ENCODE results near the gene RTL1. TPM values are rescaled to one million over a fixed set of nuclear protein-coding genes. Genes with fewer than 3 reads are reported as not detected.

Gene RTL1
- total and polyA plus RNA-seq, 2 donors (not counting 3 experiments of a cell fraction or from before 2014, with no cell fraction given): not detected

DNA sequence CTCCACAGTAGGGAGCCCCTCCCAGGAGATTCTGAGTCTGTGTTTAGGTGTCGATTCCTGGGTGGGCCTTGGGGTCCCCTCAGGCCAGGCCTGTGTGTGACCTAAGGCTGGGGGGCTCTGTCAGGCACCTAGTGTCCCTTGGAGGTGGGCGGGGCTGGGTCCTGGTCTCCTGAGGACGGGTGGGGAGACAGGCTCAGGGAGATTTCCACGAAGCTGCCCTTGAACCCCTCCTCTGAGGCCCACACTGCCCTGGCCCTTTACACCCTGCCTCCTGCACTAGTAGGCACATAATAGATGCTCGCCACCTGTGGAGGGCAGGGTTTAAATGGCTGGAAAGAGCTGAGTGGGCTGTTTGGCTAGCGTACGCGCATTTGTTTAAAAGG is 44.7 kb downstream of the RTL1 start:
- ChIA-PET CTCF (no interaction called here), POLR2A (no interaction called here)
- no peak overlapping the region for H2AFZ ChIP-seq (ENCODE audit: low read depth, low read length)
- dilution Hi-C loops (cut with MboI; ENCODE audit: extremely low pct_ligation_motif_present, low sequenced_read_pairs) (no loop called here), intact Hi-C loops (cut with micrococcal nuclease) (no loop called here)
- H3K4me3 ChIP-seq (replicated peaks in 1 of 3; ENCODE audit: insufficient read depth in 1 of 3, low read depth in 1 of 3, low read length in 3 of 3): no peak overlapping the region
- no peak overlapping the region for H3K4me2 ChIP-seq (ENCODE audit: insufficient read depth, low read length)
- no peak overlapping the region for H3K27ac ChIP-seq (ENCODE audit: insufficient read depth, low read depth, low read length)
- BruUV-seq (replicated peaks): no TSS peak
- no peaks in the 10 kb centered on the region for H3K9me1 ChIP-seq (replicated peaks; ENCODE audit: control insufficient read depth, extremely low read depth, insufficient read depth, low read length)
- no peaks in the 10 kb centered on the region for H3K27me3 ChIP-seq (ENCODE audit: control insufficient read depth in 2 of 2, insufficient read depth in 2 of 2, low read length in 2 of 2)
- TF ChIP-seq POLR2A (IDR thresholded peaks at IDR 0.05; ENCODE audit: low read depth, low read length) (no peak), JUN (IDR thresholded peaks at IDR 0.05; ENCODE audit: borderline replicate concordance, insufficient read depth, insufficient read length, low read depth) (no peak), EZH2 (IDR thresholded peaks at IDR 0.05; ENCODE audit: borderline replicate concordance, low read depth, low read length, severe bottlenecking) (no peak), POLR2AphosphoS5 (IDR thresholded peaks at IDR 0.05; ENCODE audit: insufficient read depth, low read depth, low read length) (no peak), GATA2 (IDR thresholded peaks at IDR 0.05; ENCODE audit: insufficient read depth, insufficient read length, low read depth, low read length) (no peak), MYC (IDR thresholded peaks at IDR 0.05; ENCODE audit: low read depth, low read length) (no peak), FOS (IDR thresholded peaks at IDR 0.05; ENCODE audit: borderline replicate concordance, insufficient read depth, low read length) (no peak)
- TF ChIP-seq, protein P1, sequence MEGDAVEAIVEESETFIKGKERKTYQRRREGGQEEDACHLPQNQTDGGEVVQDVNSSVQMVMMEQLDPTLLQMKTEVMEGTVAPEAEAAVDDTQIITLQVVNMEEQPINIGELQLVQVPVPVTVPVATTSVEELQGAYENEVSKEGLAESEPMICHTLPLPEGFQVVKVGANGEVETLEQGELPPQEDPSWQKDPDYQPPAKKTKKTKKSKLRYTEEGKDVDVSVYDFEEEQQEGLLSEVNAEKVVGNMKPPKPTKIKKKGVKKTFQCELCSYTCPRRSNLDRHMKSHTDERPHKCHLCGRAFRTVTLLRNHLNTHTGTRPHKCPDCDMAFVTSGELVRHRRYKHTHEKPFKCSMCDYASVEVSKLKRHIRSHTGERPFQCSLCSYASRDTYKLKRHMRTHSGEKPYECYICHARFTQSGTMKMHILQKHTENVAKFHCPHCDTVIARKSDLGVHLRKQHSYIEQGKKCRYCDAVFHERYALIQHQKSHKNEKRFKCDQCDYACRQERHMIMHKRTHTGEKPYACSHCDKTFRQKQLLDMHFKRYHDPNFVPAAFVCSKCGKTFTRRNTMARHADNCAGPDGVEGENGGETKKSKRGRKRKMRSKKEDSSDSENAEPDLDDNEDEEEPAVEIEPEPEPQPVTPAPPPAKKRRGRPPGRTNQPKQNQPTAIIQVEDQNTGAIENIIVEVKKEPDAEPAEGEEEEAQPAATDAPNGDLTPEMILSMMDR (IDR thresholded peaks at IDR 0.05; ENCODE audit: extremely low read depth in 1 of 2, insufficient read depth in 1 of 2, low read depth in 1 of 2, low read length in 2 of 2): no peak
- TF ChIP-seq, protein P2, sequence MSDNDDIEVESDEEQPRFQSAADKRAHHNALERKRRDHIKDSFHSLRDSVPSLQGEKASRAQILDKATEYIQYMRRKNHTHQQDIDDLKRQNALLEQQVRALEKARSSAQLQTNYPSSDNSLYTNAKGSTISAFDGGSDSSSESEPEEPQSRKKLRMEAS (IDR thresholded peaks at IDR 0.05; ENCODE audit: insufficient read depth, insufficient read length): no peak
- H3K9ac ChIP-seq (replicated peaks; ENCODE audit: extremely low read depth, insufficient read depth, low read length): no peak overlapping the region
- FAIRE-seq (no peak), DNase-seq (ENCODE audit: low read depth, low spot score) (no peak)
- no peaks in the 10 kb centered on the region for H3K9me3 ChIP-seq (replicated peaks; ENCODE audit: control insufficient read depth, insufficient read depth, low read length)
- H3K36me3 ChIP-seq (ENCODE audit: control insufficient read depth in 2 of 2, extremely low read depth in 1 of 2, insufficient read depth in 2 of 2, low read length in 2 of 2): peaks cover 0 to 12% of the 10 kb centered on the region in 2 experiments
- peaks cover 2% of the 10 kb centered on the region for H3K79me2 ChIP-seq (ENCODE audit: control insufficient read depth, insufficient read depth, low read length)
- no peaks in the 10 kb centered on the region for H3K4me1 ChIP-seq (ENCODE audit: control insufficient read depth, extremely low read depth, insufficient read depth, low read length)
- H4K20me1 ChIP-seq (replicated peaks; ENCODE audit: control insufficient read depth, extremely low read depth, insufficient read depth, low read length): no peaks in the 10 kb centered on the region

All from endothelial cell of umbilical vein (primary cell).